HG03045 (cell line): ENCODE data around the gene EMB.
"Not testable (repeated sequence)": the region's sequence is repeated elsewhere in the genome, so short reads cannot be mapped to it uniquely, and the experiment has no call there.

ENCODE experiments used
- ATAC-seq: cut with Tn5 transposase; IDR thresholded peaks from one replicate; pipeline ENCODE4 v1.9.1; 2021; ENCODE audit warnings: mild to moderate bottlenecking, moderate library complexity; ENCODE audit not compliant: unreplicated experiment

Gene EMB

GRCh38 chr5:50423100-50423799, 17.8 kb downstream of the EMB start:
- ATAC-seq: not testable (repeated sequence)

- ATAC-seq: not testable (repeated sequence)
Measured at GRCh38 chr5:50421184-50421950, 19.7 kb downstream of the EMB start.

GRCh38 chr5:50420343-50420935, 20.6 kb downstream of the EMB start:
- no peak for ATAC-seq

GRCh38 chr5:50419656-50420055, 21.4 kb downstream of the EMB start:
- not testable (repeated sequence) for ATAC-seq

GRCh38 chr5:50416637-50417036, 24.5 kb downstream of the EMB start:
- not testable (repeated sequence) for ATAC-seq

- ATAC-seq: peak; percentile 85
Measured at GRCh38 chr5:50415912-50416311, 25.2 kb downstream of the EMB start.

- not testable (repeated sequence) for ATAC-seq
Measured at GRCh38 chr5:50410932-50411331, 30.2 kb downstream of the EMB start.

- no peak for ATAC-seq
Measured at GRCh38 chr5:50406877-50407276, 34.2 kb downstream of the EMB start.

GRCh38 chr5:50401336-50401735, 39.8 kb downstream of the EMB start:
- no peak for ATAC-seq

GRCh38 chr5:50393925-50394609, 47.0 kb downstream of the EMB start:
- ATAC-seq: not testable (repeated sequence)

- not testable (repeated sequence) for ATAC-seq
Measured at GRCh38 chr5:50392289-50392688, 48.8 kb downstream of the EMB start.

- not testable (repeated sequence) for ATAC-seq
Measured at GRCh38 chr5:50384381-50384780, 56.7 kb downstream of the EMB start.

- ATAC-seq: not testable (repeated sequence)
Measured at GRCh38 chr5:50376696-50377095, 64.4 kb downstream of the EMB start.

GRCh38 chr5:50369287-50370033, 71.6 kb downstream of the EMB start:
- not testable (repeated sequence) for ATAC-seq

GRCh38 chr5:50365426-50366251, 75.4 kb downstream of the EMB start:
- no peak for ATAC-seq

- not testable (repeated sequence) for ATAC-seq
Measured at GRCh38 chr5:50364535-50365309, 76.4 kb downstream of the EMB start.

- ATAC-seq: no peak
Measured at GRCh38 chr5:50359187-50359586, 81.9 kb downstream of the EMB start.

GRCh38 chr5:50352382-50352781, 88.7 kb downstream of the EMB start:
- ATAC-seq: no peak
